ENCODE data around the gene LCN10. TPM values are rescaled to one million over a fixed set of nuclear protein-coding genes. Genes with fewer than 3 reads are reported as not detected.

LCN10 gene
- total and polyA plus RNA-seq, 2 of the 13 experiments (the other 11 are each of a cell fraction or from before 2014, with no cell fraction given), result 0.53 to 0.61 TPM

DNA sequence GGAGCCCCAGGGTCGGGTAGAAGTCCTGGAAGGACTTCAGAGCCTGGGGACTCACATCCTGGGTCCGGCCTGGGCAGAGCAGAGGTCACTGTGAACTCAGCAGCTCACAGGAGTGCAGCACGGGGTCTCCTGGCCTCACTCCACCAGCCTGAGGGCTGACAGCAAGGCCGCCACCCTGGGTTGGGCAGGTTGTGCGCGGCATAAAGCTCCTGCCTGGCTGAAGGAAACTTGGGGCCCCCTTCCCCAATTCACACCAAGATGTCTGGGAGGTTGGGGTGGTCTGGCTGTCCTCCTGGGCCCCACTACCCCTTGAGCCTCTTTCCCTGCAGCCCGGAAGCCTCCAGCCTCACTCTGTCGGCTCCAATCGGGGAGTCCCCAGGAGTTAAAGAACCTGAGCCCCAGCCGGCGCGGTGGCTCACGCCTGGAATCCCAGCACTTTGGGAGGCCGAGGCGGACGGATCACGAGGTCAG, 19.5 kb upstream of the LCN10 start:
- POLR2A ChIA-PET, result interaction anchor here (1.4 kb wide), 1 partner anchor 34 kb away, joined by 3 read pairs; no protein-coding TSS in a partner anchor
- intact Hi-C loops (cut with micrococcal nuclease; ENCODE audit: unreplicated experiment), result no loop called here
- Histone ChIP-seq H3K79me2 (ENCODE audit: insufficient read depth, low read length) (no peaks in the 10 kb centered on the region), H3K27ac (ENCODE audit: extremely low read length, insufficient read depth, low read length) (peak overlapping the region; percentile 35), H3K4me3 (replicated peaks in 1 of 3; ENCODE audit: insufficient read depth in 1 of 3, low read depth in 2 of 3, low read length in 3 of 3) (no peak overlapping the region; a peak in 1 of 6 replicates), H3K4me2 (ENCODE audit: low read depth, low read length) (peak overlapping the region; percentile 47), H3K27me3 (ENCODE audit: control insufficient read depth in 1 of 2, insufficient read depth in 2 of 2, low read length in 2 of 2) (peaks cover 2 to 14% of the 10 kb centered on the region in 2 experiments; a peak in 2 of 5 replicates), H3K4me1 (ENCODE audit: insufficient read depth, low read length) (peaks cover 65% of the 10 kb centered on the region), H2AFZ (ENCODE audit: low read length) (no peak overlapping the region), H4K20me1 (ENCODE audit: insufficient read depth, low read length) (no peaks in the 10 kb centered on the region), H3K9ac (ENCODE audit: insufficient read depth, low read depth, low read length) (no peak overlapping the region), H3K36me3 (replicated peaks in 1 of 2; ENCODE audit: control insufficient read depth in 1 of 2, insufficient read depth in 2 of 2, low read length in 2 of 2) (no peaks in the 10 kb centered on the region), H3K9me3 (ENCODE audit: low read length) (no peaks in the 10 kb centered on the region)
- peak; percentile 34; the same call in 2 of the 3 replicates for ATAC-seq
- CTCF ChIA-PET (ENCODE audit: low intra/inter-chr PET ratio, low total read pairs), result no interaction called here
- no TSS peak for BruUV-seq (replicated peaks)
- in situ Hi-C loops (cut with HindIII; ENCODE audit: extremely low pct_ligation_motif_present, low pct_unique_long_range_greater_than_20kb), result no loop called here
- FAIRE-seq, result no peak
- WGBS (ENCODE audit: low lambda C conversion rate), result 69% methylated on average over 14 of the region's 17 CpGs
- no peak for DNase-seq (ENCODE audit: low spot score)
- TF ChIP-seq ATF6 (CRISPR knock-in tag; conservative IDR thresholded peaks at IDR 0.05) (no peak), TCF7L2 (IDR thresholded peaks at IDR 0.05; ENCODE audit: low read depth, low read length) (no peak), DR1 (CRISPR knock-in tag; IDR thresholded peaks at IDR 0.05) (no peak), ZNF512 (CRISPR knock-in tag; IDR thresholded peaks at IDR 0.05) (no peak), RXRB (CRISPR knock-in tag; IDR thresholded peaks at IDR 0.05; ENCODE audit: borderline replicate concordance) (peak; percentile 23; the same call in 1 of the 2 replicates), GZF1 (CRISPR knock-in tag; IDR thresholded peaks at IDR 0.05) (no peak), MED1 (CRISPR knock-in tag; IDR thresholded peaks at IDR 0.05) (peak; percentile 37; the same call in 1 of the 2 replicates), PATZ1 (CRISPR knock-in tag; IDR thresholded peaks at IDR 0.05) (no peak), CENPBD1 (CRISPR knock-in tag; IDR thresholded peaks at IDR 0.05; ENCODE audit: borderline replicate concordance, low read depth) (no peak), TRIM22 (IDR thresholded peaks at IDR 0.05) (no peak), NR2F6 (IDR thresholded peaks at IDR 0.05) (no peak), NR2F6 (CRISPR knock-in tag; IDR thresholded peaks at IDR 0.05) (peak; percentile 57; the same call in 1 of the 2 replicates), XBP1 (CRISPR knock-in tag; IDR thresholded peaks at IDR 0.05) (no peak), TBL1XR1 (IDR thresholded peaks at IDR 0.05; ENCODE audit: borderline replicate concordance, low read length, partially characterized antibody) (no peak), HOXA3 (CRISPR knock-in tag; IDR thresholded peaks at IDR 0.05) (peak; percentile 32; the same call in 1 of the 2 replicates), SPEN (CRISPR knock-in tag; IDR thresholded peaks at IDR 0.05; ENCODE audit: low read depth) (peak; percentile 58)
